ENCODE data around the gene C6orf120.

Gene C6orf120

GRCh38 chr6:169660751-169661390 is 41.1 kb upstream of the C6orf120 start:
- H3K27ac ChIP-seq: no peak overlapping the region
- TF ChIP-seq CTCF (conservative IDR thresholded peaks at IDR 0.05) (no peak), ZFX (IDR thresholded peaks at IDR 0.05) (no peak)

- no peak overlapping the region for H3K27ac ChIP-seq
- no peak for TF ChIP-seq ZFX (IDR thresholded peaks at IDR 0.05)
- TF ChIP-seq CTCF (conservative IDR thresholded peaks at IDR 0.05): no peak
These were observed 40.6 kb upstream of the C6orf120 start for GRCh38 chr6:169661391-169661756.

- H3K27ac ChIP-seq: no peak overlapping the region
- TF ChIP-seq CTCF (conservative IDR thresholded peaks at IDR 0.05): no peak
- no peak for TF ChIP-seq ZFX (IDR thresholded peaks at IDR 0.05)
These were observed 38.5 kb upstream of the C6orf120 start for GRCh38 chr6:169663468-169663867.

- no peak for TF ChIP-seq ZFX (IDR thresholded peaks at IDR 0.05)
- no peak for TF ChIP-seq CTCF (conservative IDR thresholded peaks at IDR 0.05)
- H3K27ac ChIP-seq: no peak overlapping the region
These were observed 37.7 kb upstream of the C6orf120 start for GRCh38 chr6:169664227-169664626.

- no peak overlapping the region for H3K27ac ChIP-seq
- TF ChIP-seq CTCF (conservative IDR thresholded peaks at IDR 0.05) (no peak), ZFX (IDR thresholded peaks at IDR 0.05) (no peak)
These were observed 36.6 kb upstream of the C6orf120 start for GRCh38 chr6:169665289-169665688.

- TF ChIP-seq ZFX (IDR thresholded peaks at IDR 0.05): no peak
- no peak for TF ChIP-seq CTCF (conservative IDR thresholded peaks at IDR 0.05)
- H3K27ac ChIP-seq: no peak overlapping the region
These were observed 35.5 kb upstream of the C6orf120 start for GRCh38 chr6:169666441-169666840.

- TF ChIP-seq ZFX (IDR thresholded peaks at IDR 0.05): no peak
- TF ChIP-seq CTCF (conservative IDR thresholded peaks at IDR 0.05): no peak
- H3K27ac ChIP-seq: no peak overlapping the region
These were observed 34.2 kb upstream of the C6orf120 start for GRCh38 chr6:169667716-169668115.

Measured in C4-2B (cell line).